HG02943 (cell line): ENCODE results near the gene TBC1D14.
"Not testable (repeated sequence)": the region's sequence is repeated elsewhere in the genome, so short reads cannot be mapped to it uniquely, and the experiment has no call there.

ENCODE experiments used
- ATAC-seq: cut with Tn5 transposase; IDR thresholded peaks from one replicate; pipeline ENCODE4 v1.9.1; 2021; ENCODE audit warnings: mild to moderate bottlenecking, low read depth, moderate library complexity; ENCODE audit not compliant: unreplicated experiment

TBC1D14 gene

GRCh38 chr4:6967846-6968340, 58.3 kb downstream of the TBC1D14 start:
- no peak for ATAC-seq

DNA sequence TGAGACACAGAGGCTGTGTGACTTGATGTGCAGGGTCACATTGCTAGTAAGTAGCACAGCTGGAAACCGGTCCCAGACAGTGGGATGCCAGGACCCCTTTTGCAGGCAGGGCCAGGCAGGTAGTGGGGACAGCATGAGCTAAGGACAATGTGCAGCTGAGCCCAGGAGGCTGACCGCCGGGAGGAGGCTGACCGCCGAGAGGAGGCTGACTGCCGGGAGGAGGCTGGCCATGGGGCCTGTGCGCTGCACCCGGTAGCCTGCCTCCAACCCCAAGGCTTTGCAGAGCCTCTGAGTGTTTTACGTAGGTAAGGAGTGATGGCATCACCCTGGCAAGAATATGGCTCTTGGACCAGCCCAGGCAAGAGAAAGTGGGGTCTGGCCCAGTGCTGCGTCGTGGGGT, 58.9 kb downstream of the TBC1D14 start:
- no peak for ATAC-seq

DNA sequence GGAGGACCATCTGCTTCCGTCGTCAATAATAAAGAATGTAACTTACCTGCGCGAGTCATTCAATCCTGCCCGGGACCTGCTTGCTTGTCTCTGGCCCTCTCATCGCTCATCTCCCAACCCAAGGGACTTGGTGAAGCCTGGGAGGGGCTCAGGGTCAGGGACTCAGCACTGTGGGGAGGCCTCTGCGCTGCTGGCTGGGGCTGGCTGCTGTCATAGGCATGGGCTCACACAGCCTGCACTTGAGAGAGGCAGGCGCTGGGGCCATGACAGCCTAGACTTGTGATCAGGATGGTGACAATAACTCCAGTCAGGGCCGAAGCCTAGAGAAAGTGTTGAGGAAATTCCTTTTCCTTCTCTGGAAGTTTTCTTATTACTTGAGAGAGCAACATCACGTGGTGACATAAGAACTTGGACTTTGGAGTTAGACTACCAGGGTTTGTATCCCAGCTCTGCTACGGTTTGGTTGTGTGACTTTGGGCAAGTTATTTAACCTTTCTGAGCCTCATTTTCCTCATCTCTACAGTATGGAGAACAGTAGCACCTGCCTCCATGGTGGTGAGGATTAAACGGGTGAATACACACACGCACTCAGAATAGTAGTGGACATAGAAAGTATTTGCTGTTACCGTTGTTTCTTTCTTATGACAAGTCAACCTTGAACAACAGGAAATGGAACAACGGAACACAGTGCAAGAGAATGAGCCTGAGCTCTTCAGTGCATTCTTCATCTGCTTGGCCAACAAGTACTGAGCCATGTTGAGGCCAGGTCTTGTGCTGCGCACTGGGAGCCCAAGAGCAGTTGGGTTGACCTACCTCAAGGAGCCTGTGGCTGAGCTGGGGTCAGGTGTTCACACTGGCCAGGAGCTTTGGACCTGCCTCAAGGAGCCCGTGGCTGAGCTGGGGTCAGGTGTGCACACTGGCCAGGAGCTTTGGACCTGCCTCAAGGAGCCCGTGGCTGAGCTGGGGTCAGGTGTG, 60.5 kb downstream of the TBC1D14 start:
- ATAC-seq: peak; percentile 75

DNA sequence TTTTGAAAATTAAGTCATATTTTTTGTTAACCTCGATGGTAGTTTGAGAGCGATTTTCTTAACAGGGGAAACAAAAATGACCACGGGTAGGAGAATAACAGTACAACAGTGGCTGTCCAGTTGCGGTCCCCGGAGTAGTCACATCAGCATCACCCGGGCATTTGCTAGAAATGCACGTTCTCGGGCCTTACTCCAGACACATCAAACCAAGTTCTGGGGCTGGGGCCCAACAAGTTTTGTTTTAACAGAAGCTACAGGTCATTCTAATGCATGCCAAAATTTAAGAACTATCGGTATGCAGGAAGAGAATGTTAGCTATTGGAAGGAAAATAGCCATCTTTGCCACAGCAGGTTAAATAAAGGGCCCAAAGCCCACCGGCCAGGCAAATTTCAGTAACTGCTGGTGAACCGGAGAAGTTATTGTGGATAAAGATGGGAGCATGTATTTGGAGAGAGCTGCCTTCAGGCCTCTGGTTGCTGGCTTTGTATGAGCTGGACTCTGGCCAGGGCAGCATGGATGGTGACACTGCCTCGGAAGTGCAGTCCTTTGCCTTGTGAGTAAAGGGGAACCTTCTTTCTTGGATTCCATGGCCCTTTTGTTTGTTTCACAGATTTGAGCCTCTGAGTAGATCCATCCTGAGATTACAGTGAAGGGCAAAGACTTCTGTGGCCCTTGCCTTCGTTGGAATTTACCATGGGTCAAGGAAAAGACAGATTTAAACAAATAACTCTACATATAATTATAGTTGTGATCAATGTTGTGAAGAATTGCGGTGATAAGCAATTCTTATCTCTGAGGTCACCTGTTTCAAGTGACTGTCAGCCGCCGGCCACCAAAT, 62.1 kb downstream of the TBC1D14 start:
- ATAC-seq: no peak

DNA sequence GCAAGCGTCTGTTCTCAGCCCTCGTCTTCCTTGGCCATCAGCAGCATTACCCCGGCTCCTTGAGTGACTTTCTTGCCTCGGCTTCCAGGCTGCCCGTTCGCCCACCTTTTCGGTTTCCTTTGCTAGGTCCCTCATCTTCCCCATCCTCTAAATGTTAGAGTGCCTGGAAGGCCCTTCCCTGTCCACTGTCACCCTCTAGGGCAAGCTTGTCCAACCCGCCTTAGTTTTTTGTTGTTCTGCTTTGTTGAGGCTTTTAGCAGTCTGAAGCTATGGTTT, 62.7 kb downstream of the TBC1D14 start:
- ATAC-seq: no peak

GRCh38 chr4:6972911-6973310, 63.3 kb downstream of the TBC1D14 start:
- ATAC-seq: no peak

- ATAC-seq: no peak
These were observed 64.7 kb downstream of the TBC1D14 start for GRCh38 chr4:6974138-6974848.

DNA sequence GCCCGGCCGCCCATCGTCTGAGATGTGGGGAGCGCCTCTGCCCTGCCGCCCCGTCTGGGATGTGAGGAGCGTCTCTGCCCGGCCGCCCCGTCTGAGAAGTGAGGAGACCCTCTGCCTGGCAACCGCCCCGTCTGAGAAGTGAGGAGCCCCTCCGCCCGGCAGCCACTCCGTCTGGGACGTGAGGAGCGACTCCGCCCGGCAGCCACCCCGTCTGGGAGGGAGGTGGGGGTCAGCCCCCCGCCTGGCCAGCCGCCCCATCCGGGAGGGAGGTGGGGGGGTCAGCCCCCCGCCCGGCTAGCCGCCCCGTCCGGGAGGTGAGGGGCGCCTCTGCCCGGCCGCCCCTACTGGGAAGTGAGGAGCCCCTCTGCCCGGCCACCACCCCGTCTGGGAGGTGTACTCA, 68.2 kb downstream of the TBC1D14 start:
- not testable (repeated sequence) for ATAC-seq

DNA sequence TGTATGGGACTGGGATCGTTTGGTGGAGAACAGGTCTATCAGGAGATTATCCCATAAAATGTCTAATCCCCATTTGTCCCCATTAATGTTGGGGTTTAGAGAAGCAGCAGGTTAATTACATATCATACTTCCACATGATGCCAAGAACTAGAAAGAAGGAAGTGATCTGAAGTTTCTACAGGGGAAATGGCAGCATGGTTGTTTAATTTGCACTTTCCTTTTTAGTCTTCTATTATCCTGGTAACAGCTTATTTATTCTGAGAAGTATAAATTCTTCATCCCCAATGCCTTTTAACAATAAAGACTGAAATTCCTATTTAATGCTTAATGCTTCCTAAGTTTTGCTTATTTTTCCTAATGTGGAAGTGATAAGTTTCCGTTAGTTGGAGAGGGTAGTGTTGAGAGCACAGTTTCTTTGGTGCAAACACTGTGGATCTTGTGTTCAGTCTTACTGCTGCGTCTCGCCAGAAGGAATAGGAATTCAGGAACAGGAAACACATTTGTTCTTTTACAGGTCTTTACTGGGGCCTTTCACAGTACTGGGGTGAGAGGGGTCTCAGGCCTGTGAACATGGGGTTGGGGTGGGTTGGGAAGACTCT, 74.0 kb downstream of the TBC1D14 start:
- ATAC-seq: no peak

DNA sequence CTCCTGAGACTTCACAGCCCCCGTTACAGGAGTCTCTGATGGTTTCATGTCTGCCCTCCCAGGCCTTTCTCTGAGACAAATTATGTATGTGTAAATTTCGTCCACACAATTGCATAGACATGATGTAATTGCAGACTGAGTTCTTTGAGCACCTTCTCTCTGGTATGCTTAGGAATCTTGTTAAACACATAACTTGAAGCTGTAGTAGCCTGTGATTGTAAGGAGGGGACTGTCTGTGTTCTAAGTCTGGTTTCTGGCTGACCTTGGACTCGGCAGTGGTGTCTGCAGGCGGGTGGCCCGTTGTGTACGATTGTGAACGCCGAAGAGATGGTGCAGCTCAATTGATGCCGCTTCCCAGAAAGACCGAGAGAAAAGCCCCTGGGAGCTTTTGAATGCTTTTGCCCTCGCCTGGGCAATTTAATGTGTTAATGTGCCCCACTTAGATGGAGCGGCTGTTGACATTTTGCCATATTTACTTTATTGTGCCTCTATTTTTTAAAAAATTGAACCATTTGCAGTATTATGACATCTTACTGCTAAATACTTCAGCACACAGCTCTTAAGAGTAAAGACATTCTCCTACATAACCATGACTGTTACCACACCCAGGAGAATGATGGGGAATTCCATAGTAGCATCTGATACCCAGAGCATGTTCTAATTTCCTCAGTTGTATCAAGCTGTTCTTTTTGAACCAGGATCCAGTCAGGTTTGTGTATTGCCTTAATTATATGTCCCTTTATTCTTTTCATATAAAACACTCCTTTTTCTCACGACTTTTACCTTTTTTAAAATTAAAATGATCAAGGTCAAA, 75.2 kb downstream of the TBC1D14 start:
- no peak for ATAC-seq

GRCh38 chr4:6986072-6986780, 76.6 kb downstream of the TBC1D14 start:
- ATAC-seq: peak; percentile 43

DNA sequence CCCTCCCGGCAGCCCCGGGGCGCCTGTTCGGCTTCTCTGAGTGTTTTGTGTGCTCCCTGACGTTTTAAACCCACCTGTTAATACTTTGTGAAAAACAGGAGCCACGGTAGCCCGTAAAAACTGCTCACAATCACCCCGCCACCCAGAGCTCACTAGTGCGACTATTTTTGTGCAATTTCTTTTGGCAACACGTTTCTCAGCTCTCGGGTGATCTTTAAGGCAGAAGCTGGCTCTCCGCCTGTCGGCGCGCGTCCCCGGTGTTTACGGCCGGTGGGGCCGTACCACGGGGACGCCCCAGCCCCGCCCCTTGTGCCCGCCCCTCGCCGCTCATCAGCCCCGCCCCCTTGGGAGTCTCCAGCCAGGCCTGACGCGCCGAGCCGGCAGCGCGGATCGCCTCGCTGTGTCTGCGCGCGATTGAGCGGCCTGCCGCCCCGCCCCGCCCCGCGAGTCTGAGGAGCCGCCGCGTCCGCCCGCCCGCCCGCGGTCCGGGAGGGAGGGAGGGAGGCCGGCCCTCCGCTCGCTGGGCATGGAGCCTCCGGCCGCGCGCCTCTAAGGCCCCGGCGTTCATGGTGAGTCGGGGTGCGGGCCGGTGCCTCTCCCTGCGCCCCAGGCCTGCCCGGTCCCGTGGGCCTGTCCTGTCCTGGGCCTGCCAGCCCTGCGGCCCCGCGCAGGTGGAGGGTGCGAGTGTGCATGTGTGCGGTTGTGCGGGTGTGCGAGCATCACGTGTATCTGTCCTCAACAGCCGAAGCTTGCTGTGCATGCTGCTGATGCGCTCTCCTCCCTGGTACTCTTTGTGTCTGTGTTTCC, 77.4 kb downstream of the TBC1D14 start:
- peak; percentile 70 for ATAC-seq

DNA sequence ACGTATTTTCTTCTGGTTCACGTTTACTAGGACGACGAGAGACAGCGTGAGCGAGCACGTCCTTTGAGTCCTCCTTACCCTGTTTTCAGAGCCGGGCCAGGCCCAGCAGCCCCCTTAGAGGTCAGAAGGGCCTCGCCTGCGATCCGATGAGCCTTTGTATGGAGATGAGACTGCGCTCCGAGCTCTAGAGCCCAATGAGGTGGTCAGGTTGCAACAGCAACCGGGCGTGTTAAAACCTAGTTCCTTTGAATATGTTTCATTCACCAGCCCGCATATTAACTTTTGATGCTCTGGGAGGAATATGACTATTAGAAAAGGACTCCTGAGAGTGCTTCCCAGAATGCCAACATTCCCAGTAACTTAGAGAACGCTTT, 77.9 kb downstream of the TBC1D14 start:
- ATAC-seq: peak; percentile 22

DNA sequence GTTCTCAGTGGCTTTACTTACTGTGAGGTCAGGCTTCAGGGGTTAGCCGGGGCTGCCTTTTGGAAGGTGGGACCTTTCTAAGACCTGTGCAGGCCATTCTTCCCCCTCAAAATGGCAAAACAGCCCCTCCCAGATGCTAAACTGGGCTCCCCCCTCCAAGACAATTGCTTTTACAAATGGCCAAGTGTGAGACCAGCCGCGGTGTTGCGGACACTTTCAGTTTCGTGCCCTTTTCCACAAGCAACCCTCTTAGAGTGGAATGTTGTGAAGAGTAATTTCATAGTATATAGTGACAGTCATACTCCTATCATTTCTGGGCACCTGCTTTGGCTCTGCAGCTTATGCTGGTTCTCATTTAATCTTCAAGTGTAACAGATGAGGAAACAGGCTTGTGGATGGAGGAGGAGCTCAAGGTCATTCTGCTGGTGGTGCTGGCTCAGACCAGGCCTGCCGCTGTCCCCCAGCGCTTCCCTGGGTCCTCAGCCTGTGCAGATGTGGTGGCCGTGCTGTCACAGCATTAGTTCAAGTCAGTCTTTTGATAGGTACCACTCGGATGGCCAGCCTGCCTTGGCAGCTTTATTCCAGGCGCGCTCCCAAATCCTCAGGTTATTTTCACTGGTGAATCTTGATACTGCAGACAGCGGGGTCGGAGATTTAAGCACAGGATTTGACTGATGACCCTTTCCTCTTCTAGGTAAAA, 78.5 kb downstream of the TBC1D14 start:
- no peak for ATAC-seq

DNA sequence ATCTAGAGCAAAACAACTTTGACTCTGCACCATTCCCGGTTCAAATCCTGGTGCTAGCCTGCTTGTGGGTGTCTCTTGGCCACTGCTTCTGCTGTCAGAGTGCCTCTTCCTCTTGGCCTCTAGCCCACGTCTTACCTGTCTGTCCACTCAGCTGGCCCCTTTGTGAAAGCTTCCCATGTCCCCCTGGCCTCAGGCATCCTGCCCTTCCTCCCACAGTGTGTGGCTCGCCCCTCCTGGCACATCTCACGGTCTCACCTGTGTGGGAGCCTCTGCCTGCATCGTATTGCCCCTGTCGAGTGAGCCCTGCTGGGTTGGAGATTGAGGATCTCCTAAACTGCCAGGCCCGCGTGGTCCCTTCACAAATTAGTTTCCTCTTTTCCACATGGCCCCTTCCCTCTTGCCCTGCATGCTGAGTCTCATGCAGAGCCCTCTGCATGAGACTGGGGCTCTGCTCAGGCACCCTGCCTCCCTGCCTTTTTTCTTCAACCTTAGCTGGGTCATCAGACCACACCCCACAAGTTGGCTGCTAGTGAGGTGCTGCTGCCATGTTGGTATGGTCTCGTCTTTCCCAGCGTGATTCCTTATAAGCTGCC, 79.8 kb downstream of the TBC1D14 start:
- no peak for ATAC-seq

DNA sequence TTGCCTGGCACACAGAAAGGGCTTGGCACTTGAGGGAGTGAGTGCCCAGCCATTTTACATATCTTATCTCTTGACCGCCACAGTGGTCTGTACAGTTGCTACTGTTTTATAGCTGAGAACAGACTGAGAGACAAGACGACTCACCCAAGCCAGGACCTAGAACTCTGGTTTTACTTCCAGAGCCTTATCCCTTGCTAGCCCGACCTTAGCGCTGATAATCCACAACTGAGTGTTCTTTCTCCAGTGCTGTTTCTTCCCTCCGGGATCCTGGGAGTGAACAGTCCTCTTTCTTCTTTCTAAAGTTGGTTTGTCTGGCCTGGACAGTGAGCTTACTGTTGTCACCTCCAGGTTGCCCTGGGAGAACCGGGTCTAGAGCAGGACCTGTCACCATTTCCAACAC, 81.0 kb downstream of the TBC1D14 start:
- ATAC-seq: no peak

DNA sequence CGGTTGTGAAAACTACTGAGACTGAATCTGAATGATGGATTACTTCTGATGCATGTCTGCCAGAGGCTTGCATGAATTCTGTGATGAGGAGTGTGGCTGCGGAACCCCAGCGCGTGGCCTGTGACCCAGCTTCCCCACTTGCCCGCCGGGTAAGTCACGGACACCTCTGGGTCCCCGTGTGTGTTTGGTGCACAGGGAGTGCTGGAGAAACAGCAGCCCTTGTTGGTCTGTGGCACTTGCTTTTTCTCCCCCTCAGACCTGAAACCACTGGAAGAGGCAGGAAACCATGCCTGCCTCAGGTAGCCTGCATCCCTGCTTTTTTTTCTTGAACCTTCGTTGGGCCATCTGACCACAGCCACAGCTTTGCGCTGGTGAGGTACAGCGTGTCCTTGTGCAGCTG, 81.6 kb downstream of the TBC1D14 start:
- ATAC-seq: no peak
